ENCODE data around the gene GAL3ST3.
"Not testable (repeated sequence)": the region's sequence is repeated elsewhere in the genome, so short reads cannot be mapped to it uniquely, and the experiment has no call there.

Gene GAL3ST3

GRCh38 chr11:66083767-66084166 lies 34.8 kb upstream of the GAL3ST3 start:
- TF ChIP-seq CTCF (IDR thresholded peaks at IDR 0.05; ENCODE audit: control extremely low read depth, extremely low read depth, low read depth, missing control alignments): no peak
- ChIA-PET CTCF (interaction anchor here (1.2 to 2.7 kb wide), 2 partner anchors 52 to 138 kb away, joined by 4 to 9 read pairs; no protein-coding TSS in a partner anchor), POLR2A (interaction anchor here (1.0 kb wide), 1 partner anchor 15 kb away, joined by 3 read pairs; no protein-coding TSS in a partner anchor)
- no peak for DNase-seq (ENCODE audit: extremely low spot score)

GRCh38 chr11:66082946-66083698 lies 34.2 kb upstream of the GAL3ST3 start:
- ChIA-PET POLR2A (interaction anchor here (0.6 to 1.0 kb wide), 2 partner anchors 14 to 420 kb away, joined by 3 to 5 read pairs; partner anchors contain the start of gene RELA), CTCF (interaction anchor here (0.8 to 7.2 kb wide), 4 partner anchors 13 to 139 kb away, joined by 3 to 62 read pairs (median 6); partner anchors contain the start of gene PACS1)
- no peak for DNase-seq (ENCODE audit: extremely low spot score)
- TF ChIP-seq CTCF (IDR thresholded peaks at IDR 0.05; ENCODE audit: control extremely low read depth, extremely low read depth, low read depth, missing control alignments): no peak

GRCh38 chr11:66081505-66081904 lies 32.5 kb upstream of the GAL3ST3 start:
- peak; percentile 63 for DNase-seq (ENCODE audit: extremely low spot score)
- ChIA-PET CTCF (interaction anchor here (0.9 to 7.2 kb wide), 10 partner anchors 11 to 141 kb away, joined by 3 to 62 read pairs (median 4); partner anchors contain the start of genes PACS1 and SF3B2), POLR2A (no interaction called here)
- TF ChIP-seq CTCF (IDR thresholded peaks at IDR 0.05; ENCODE audit: control extremely low read depth, extremely low read depth, low read depth, missing control alignments): no peak

- DNase-seq (ENCODE audit: extremely low spot score): no peak
- no peak for TF ChIP-seq CTCF (IDR thresholded peaks at IDR 0.05; ENCODE audit: control extremely low read depth, extremely low read depth, low read depth, missing control alignments)
- POLR2A ChIA-PET: no interaction called here
- CTCF ChIA-PET: interaction anchor here (1.1 to 7.2 kb wide), 8 partner anchors 10 to 142 kb away, joined by 3 to 62 read pairs (median 6); partner anchors contain the start of genes PACS1 and SF3B2
Observed at GRCh38 chr11:66080055-66080817, 31.3 kb upstream of the GAL3ST3 start.

- DNase-seq (ENCODE audit: extremely low spot score); POLR2A ChIA-PET: not testable (repeated sequence)
- CTCF ChIA-PET: interaction anchor here (1.0 to 7.2 kb wide), 4 partner anchors 8 to 143 kb away, joined by 3 to 62 read pairs (median 6); partner anchors contain the start of gene PACS1
Observed at GRCh38 chr11:66078949-66079348, 30.0 kb upstream of the GAL3ST3 start.

- CTCF ChIA-PET: interaction anchor here (1.0 to 7.2 kb wide), 6 partner anchors 7 to 144 kb away, joined by 3 to 62 read pairs (median 3); partner anchors contain the start of gene PACS1
- no peak for TF ChIP-seq CTCF (IDR thresholded peaks at IDR 0.05; ENCODE audit: control extremely low read depth, extremely low read depth, low read depth, missing control alignments)
- POLR2A ChIA-PET: no interaction called here
- DNase-seq (ENCODE audit: extremely low spot score): no peak
Observed at GRCh38 chr11:66077927-66078326, 29.0 kb upstream of the GAL3ST3 start.
